LNCaP clone FGC (cell line): ENCODE results near the gene NTPCR.

Experiments
- DNase-seq: peaks from one replicate; pipeline ENCODE4 v3.0.0-alpha.2; 2011; ENCODE audit warnings: low read depth
- H3K4me3 ChIP-seq: 2 replicates; pipeline ENCODE4 v1.5.1; 2011; ENCODE audit warnings: mild to moderate bottlenecking, low read depth, low read length, control low read depth
- TF ChIP-seq, protein P1 (sequence below): IDR thresholded peaks from 2 replicates; pipeline ENCODE4 v1.5.1; 2012; ENCODE audit warnings: mild to moderate bottlenecking; ENCODE audit not compliant: control insufficient read depth, insufficient read depth; ENCODE audit errors: extremely low read depth

NTPCR gene

DNA sequence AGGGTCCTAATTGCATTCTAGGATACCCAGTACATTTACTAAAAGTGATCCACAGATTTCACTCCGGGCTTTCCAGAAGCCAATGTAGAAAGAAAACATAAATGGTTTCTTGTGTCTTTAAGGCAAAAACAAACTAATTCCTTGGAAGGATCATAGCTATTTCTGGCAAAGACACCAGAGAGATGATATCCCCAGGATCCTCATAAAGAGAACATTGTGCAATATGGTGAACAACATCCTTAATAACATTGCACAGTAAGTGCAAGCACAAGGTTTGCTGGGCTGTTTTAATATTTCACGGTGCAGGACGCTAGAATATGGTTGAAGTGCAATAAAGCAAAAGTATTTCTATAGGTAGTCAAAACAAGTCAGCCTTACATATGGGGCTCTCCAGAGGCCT is 83.0 kb downstream of the NTPCR start:
- no peak overlapping the region for H3K4me3 ChIP-seq
- TF ChIP-seq, protein P1, sequence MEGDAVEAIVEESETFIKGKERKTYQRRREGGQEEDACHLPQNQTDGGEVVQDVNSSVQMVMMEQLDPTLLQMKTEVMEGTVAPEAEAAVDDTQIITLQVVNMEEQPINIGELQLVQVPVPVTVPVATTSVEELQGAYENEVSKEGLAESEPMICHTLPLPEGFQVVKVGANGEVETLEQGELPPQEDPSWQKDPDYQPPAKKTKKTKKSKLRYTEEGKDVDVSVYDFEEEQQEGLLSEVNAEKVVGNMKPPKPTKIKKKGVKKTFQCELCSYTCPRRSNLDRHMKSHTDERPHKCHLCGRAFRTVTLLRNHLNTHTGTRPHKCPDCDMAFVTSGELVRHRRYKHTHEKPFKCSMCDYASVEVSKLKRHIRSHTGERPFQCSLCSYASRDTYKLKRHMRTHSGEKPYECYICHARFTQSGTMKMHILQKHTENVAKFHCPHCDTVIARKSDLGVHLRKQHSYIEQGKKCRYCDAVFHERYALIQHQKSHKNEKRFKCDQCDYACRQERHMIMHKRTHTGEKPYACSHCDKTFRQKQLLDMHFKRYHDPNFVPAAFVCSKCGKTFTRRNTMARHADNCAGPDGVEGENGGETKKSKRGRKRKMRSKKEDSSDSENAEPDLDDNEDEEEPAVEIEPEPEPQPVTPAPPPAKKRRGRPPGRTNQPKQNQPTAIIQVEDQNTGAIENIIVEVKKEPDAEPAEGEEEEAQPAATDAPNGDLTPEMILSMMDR: no peak
- no peak for DNase-seq
